Left lung (tissue), 10 donors: ENCODE results near the gene BRME1. TPM values are rescaled to one million over a fixed set of nuclear protein-coding genes. Genes with fewer than 3 reads are reported as not detected.

ENCODE experiments used
- ATAC-seq: fragments of 200-7000 bp; cut with Tn5 transposase; one replicate; pipeline ENCODE4 v1.9.1; 2020; ENCODE audit warnings: moderate library complexity
- DNase-seq, 4 donors: peaks; one replicate each; pipeline ENCODE4 v3.0.0-alpha.2; 2013 to 2020
- H3K27ac ChIP-seq, 2 donors: fragments of 200-600 bp; sonication (generic) in 1 of 2; one replicate each; pipeline versions ENCODE4 v1.5.0 to v1.8.0; 2020 to 2021
- H3K27me3 ChIP-seq, 2 donors: fragments of 200-600 bp; sonication (generic) in 1 of 2; one replicate each; pipeline versions ENCODE4 v1.5.0 to v1.8.0; 2020 to 2021
- H3K36me3 ChIP-seq, 2 donors: fragments of 200-600 bp; sonication (generic) in 1 of 2; one replicate each; pipeline versions ENCODE4 v1.5.0 to v1.8.0; 2020 to 2021
- H3K4me1 ChIP-seq, 2 donors: fragments of 200-600 bp; one replicate each; pipeline ENCODE4 v1.8.0; 2021
- H3K4me3 ChIP-seq, 2 donors: fragments of 200-600 bp; sonication (generic) in 1 of 2; one replicate each; pipeline versions ENCODE4 v1.5.0 to v1.8.0; 2020 to 2021; ENCODE audit warnings: mild to moderate bottlenecking in 1 of 2
- H3K9me3 ChIP-seq, 2 donors: fragments of 200-600 bp; sonication (generic) in 1 of 2; one replicate each; pipeline versions ENCODE4 v1.5.0 to v1.8.0; 2020 to 2021
- intact Hi-C, 2 donors: fragments of 100-400 bp; cut with DNase I; formaldehyde crosslinking; loops; one replicate each; pipeline versions ENCODE4 v1.11.2 to v1.14.2; 2022
- polyA plus RNA-seq, 6 donors: library from polyadenylated mRNA; unstranded; fragments of 120-200 nt; gene quantifications; one replicate each; pipeline ENCODE4 v1.2.1, GENCODE V29; 2013; ENCODE audit not compliant: insufficient read length in 6 of 6
- total RNA-seq, 2 donors: library from RNA; stranded (reverse); fragmentation: NEBNext Ultra II Directional; extraction: Animal tissue kit (Norgen Biotek cat#: 25700); gene quantifications; one replicate each; pipeline ENCODE4 v1.2.1, GENCODE V29; 2021
- TF ChIP-seq, protein P1 (sequence below), 2 donors: fragments of 200-600 bp; sonication (generic) in 1 of 2; IDR thresholded peaks; one replicate each; pipeline versions ENCODE4 v1.5.0 to v1.8.0; 2021; ENCODE audit warnings: antibody characterized with exemption in 2 of 2
- donor health status: DM: no; HTN: yes; CAD: no.
- donor health status: DM: no; HTN: no; CAD: no.

Gene BRME1
- total and polyA plus RNA-seq, 8 donors: 3.7 to 7.8 (median 7.1) TPM

DNA sequence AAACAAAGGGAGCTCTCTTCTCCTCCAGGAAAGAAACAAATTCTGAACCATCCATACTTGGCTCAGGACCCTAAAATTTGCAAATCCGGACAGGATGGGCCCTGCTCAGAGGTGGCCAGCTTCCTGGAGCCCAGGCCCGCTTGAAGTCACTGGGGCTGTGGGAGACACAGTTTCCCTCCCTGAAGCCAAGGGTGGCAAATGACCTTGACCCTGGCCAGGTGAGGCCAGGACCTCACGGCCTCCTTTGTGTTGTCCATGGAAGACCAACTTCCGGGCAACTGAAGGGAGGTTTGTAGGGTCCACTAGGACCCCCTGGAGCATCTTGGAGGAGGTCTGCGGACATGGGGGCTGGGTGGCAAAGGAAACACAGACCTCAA, 23.5 kb downstream of the BRME1 start:
- H3K4me1 ChIP-seq: peaks cover 14 to 45% of the 10 kb centered on the region in 2 donors

DNA sequence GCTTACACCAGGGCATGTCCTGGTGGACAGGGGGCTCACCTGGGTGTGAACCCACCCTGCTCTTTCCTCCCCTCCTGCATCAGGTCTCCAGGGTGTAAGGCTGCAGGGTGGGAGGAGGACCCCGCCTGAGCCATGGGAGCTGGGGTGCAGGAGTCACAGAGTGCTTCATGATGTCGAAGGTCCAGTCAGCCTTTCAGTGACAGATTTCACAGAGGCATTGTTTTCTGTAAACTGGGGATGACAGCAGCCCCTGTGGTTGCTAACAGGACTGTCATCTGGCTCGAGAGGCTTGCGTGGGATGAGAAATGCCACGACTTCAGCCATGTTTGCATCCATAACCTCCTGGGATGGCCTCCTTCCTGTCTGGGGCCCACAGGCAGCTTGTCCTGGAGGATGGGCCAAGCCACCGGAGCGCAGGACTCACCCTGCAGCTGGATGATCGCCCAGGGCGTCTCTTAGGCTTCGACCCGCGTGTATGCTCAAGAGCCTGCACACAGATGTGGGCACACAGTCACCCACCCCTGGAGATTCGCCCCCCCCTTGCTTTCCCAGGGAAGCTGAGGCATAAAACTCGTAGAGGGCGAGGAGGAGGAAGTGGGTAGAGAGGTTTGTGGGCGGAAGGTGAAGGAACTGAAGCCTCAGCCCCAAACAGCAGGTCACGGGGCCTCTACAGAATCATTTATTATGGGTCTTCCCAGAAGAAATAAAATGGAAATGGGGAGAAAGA, 24.1 kb downstream of the BRME1 start:
- H3K27ac ChIP-seq: peak overlapping the region in 1 of 2 donors; percentile 61
- H3K4me1 ChIP-seq: peaks cover 14 to 45% of the 10 kb centered on the region in 2 donors
- H3K36me3 ChIP-seq: no peaks in the 10 kb centered on the region
- no peak for ATAC-seq
- no peaks in the 10 kb centered on the region for H3K9me3 ChIP-seq
- TF ChIP-seq, protein P1, sequence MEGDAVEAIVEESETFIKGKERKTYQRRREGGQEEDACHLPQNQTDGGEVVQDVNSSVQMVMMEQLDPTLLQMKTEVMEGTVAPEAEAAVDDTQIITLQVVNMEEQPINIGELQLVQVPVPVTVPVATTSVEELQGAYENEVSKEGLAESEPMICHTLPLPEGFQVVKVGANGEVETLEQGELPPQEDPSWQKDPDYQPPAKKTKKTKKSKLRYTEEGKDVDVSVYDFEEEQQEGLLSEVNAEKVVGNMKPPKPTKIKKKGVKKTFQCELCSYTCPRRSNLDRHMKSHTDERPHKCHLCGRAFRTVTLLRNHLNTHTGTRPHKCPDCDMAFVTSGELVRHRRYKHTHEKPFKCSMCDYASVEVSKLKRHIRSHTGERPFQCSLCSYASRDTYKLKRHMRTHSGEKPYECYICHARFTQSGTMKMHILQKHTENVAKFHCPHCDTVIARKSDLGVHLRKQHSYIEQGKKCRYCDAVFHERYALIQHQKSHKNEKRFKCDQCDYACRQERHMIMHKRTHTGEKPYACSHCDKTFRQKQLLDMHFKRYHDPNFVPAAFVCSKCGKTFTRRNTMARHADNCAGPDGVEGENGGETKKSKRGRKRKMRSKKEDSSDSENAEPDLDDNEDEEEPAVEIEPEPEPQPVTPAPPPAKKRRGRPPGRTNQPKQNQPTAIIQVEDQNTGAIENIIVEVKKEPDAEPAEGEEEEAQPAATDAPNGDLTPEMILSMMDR (IDR thresholded peaks at IDR 0.05): no peak
- no peaks in the 10 kb centered on the region for H3K27me3 ChIP-seq
- DNase-seq: no peak
- intact Hi-C loops: loop anchor here (10.0 kb wide), 2 partner anchors 153 to 183 kb away; partner anchors contain the start of genes IL27RA (in 1 of the 2) and PALM3 (in 1 of the 2)
- H3K4me3 ChIP-seq: no peak overlapping the region

More for the DNA sequence above, 23.5 kb downstream of the BRME1 start:
- intact Hi-C loops: loop anchor here (10.0 kb wide), 2 partner anchors 152 to 182 kb away; partner anchors contain the start of genes IL27RA (in 1 of the 2) and PALM3 (in 1 of the 2)
- Histone ChIP-seq H3K36me3 (no peaks in the 10 kb centered on the region), H3K27me3 (no peaks in the 10 kb centered on the region), H3K9me3 (no peaks in the 10 kb centered on the region), H3K4me3 (no peak overlapping the region), H3K27ac (peak overlapping the region in 1 of 2 donors; percentile 61)
- TF ChIP-seq, protein P1 (IDR thresholded peaks at IDR 0.05): no peak
- no peak for ATAC-seq
- DNase-seq: no peak

DNA sequence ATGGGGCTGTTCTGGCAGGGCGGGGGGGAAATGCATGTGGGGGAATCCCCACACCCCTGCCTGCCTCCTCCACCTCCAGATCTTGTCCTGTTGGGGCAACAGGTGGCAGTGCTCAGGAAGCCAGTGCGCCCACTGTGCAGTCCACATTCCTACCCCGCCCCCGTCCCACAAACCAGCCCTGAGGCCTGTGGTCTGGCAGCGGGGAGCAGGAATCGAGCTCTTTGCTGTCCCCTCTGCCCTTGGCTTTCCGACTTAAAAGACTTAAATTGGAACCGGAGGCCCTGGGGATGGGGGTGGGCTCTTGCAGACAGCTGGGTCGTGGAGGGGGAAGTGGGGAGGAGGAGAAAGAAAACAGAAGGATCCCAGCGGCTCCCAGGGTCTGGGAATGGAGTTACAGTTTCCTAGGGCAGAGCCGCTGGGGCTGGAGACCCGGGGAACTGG, 24.6 kb downstream of the BRME1 start:
- intact Hi-C loops: loop anchor here (10.0 kb wide), 2 partner anchors 154 to 184 kb away; partner anchors contain the start of genes IL27RA (in 1 of the 2) and PALM3 (in 1 of the 2)
- peak overlapping the region in 1 of 2 donors; percentile 61 for H3K27ac ChIP-seq
- H3K4me1 ChIP-seq: peaks cover 14 to 45% of the 10 kb centered on the region in 2 donors
- ATAC-seq: no peak
- H3K9me3 ChIP-seq: no peaks in the 10 kb centered on the region
- no peaks in the 10 kb centered on the region for H3K36me3 ChIP-seq
- DNase-seq: no peak
- H3K27me3 ChIP-seq: no peaks in the 10 kb centered on the region
- TF ChIP-seq, protein P1 (IDR thresholded peaks at IDR 0.05): no peak
- H3K4me3 ChIP-seq: no peak overlapping the region

DNA sequence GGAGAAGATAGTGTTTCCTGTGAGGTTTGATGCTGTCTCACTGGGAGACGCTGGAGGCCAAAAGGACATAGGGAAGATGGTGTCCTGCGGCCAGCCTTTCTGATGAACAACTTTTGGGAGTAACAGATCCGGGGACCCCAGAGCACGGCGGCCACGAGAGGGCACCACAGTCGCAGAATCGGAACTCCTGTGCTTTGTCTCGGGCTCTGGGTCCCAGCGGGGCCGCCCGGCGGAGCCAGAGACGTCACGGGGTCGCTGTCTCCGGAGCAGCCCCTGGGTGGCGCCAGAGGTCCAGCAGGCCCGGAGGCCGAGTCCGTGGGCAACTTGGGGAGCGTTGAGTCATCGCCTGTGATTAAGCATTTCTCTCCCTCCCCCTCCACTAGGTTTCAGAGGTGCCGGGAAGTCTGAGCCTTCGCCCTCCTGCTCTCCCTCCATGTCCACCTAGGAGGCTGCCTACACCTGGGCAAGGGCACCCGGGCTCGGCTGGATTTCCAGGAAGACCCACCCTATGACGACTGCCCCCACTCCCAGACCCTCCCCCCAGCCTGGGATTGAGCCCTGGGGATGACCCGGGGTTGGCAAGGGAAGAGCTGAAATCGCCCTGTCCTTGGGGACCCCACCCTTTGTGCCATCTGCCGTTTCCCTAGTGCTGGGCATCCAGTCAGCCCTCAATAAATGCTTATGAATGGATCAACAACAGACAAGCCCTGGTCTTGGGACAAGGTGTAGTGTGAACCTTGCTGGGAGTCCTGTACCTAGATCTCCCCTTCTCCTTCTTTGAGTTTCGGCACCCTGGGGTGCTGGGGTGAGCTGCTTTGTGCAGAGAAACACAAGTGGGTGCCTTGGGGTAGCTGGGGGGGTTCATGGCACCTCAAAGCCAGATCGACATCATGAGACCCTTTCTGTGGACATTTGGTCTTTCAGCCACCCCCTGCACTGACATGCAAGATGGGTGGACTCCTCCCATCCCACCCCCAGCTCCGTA, 25.6 kb downstream of the BRME1 start:
- peak; percentile 90 to 100 (median 98) for DNase-seq
- H3K4me1 ChIP-seq: peaks cover 14 to 45% of the 10 kb centered on the region in 2 donors
- H3K27me3 ChIP-seq: no peaks in the 10 kb centered on the region
- peak overlapping the region; percentile 13 to 83 for H3K27ac ChIP-seq
- H3K4me3 ChIP-seq: peak overlapping the region in 1 of 2 donors; percentile 22
- intact Hi-C loops: loop anchor here (10.0 kb wide), 2 partner anchors 154 to 184 kb away; partner anchors contain the start of genes IL27RA (in 1 of the 2) and PALM3 (in 1 of the 2)
- TF ChIP-seq, protein P1 (IDR thresholded peaks at IDR 0.05): peak; percentile 99
- peak; percentile 99 for ATAC-seq
- no peaks in the 10 kb centered on the region for H3K9me3 ChIP-seq
- H3K36me3 ChIP-seq: no peaks in the 10 kb centered on the region
